Liver (tissue), 9 donors: ENCODE data around the gene DES. TPM values are rescaled to one million over a fixed set of nuclear protein-coding genes. Genes with fewer than 3 reads are reported as not detected.

Source experiments
- DNase-seq: peaks from one replicate; pipeline ENCODE4 v3.0.0-alpha.2; 2017; ENCODE audit warnings: low spot score
- H3K27ac ChIP-seq, 2 donors: one replicate each; pipeline ENCODE4 v1.7.0; 2013; ENCODE audit warnings: inconsistent platforms in 2 of 2, low read length in 2 of 2, control low read depth in 1 of 2, low read depth in 1 of 2, mild to moderate bottlenecking in 1 of 2
- H3K27me3 ChIP-seq, 4 donors: one replicate each; pipeline versions ENCODE4 v1.6.1 to v1.7.0; 2013; ENCODE audit warnings: low read length in 3 of 4, inconsistent platforms in 1 of 4, mild to moderate bottlenecking in 1 of 4, moderate library complexity in 1 of 4; ENCODE audit not compliant: control insufficient read depth in 4 of 4, insufficient read depth in 4 of 4
- H3K36me3 ChIP-seq, 4 donors: one replicate each; pipeline versions ENCODE4 v1.6.1 to v1.7.0; 2013; ENCODE audit warnings: low read length in 3 of 4, mild to moderate bottlenecking in 3 of 4, low read depth in 1 of 4, moderate library complexity in 1 of 4; ENCODE audit not compliant: control insufficient read depth in 4 of 4, insufficient read depth in 3 of 4
- H3K4me1 ChIP-seq, 4 donors: one replicate each; pipeline versions ENCODE4 v1.6.1 to v1.7.0; 2013; ENCODE audit warnings: low read length in 3 of 4, mild to moderate bottlenecking in 3 of 4, moderate library complexity in 1 of 4; ENCODE audit not compliant: control insufficient read depth in 4 of 4, insufficient read depth in 4 of 4
- H3K4me3 ChIP-seq, 3 donors: one replicate each; pipeline versions ENCODE4 v1.6.1 to v1.7.0; 2013; ENCODE audit warnings: low read length in 3 of 3, control low read depth in 1 of 3, low read depth in 1 of 3, mild to moderate bottlenecking in 1 of 3
- H3K9ac ChIP-seq, 2 donors: one replicate each; pipeline ENCODE4 v1.7.0; 2013; ENCODE audit warnings: low read length in 2 of 2, mild to moderate bottlenecking in 2 of 2, moderate library complexity in 2 of 2, control low read depth in 1 of 2, low read depth in 1 of 2
- H3K9me3 ChIP-seq, 4 donors: one replicate each; pipeline versions ENCODE4 v1.6.1 to v1.7.0; 2013; ENCODE audit warnings: low read length in 3 of 4; ENCODE audit not compliant: control insufficient read depth in 4 of 4
- ATF3 ChIP-seq: IDR thresholded peaks from 2 replicates; pipeline ENCODE4 v1.6.1; 2016; ENCODE audit warnings: antibody characterized with exemption
- EGR1 ChIP-seq, 2 donors: IDR thresholded peaks; 2 replicates each; pipeline ENCODE4 v1.6.1; 2016 to 2018; ENCODE audit warnings: antibody characterized with exemption in 2 of 2, low read depth in 2 of 2
- FOXA1 ChIP-seq: IDR thresholded peaks from 2 replicates; pipeline ENCODE4 v1.6.1; 2016; ENCODE audit warnings: antibody characterized with exemption
- GABPA ChIP-seq, 2 donors: IDR thresholded peaks in 1 of 2; conservative IDR thresholded peaks in 1 of 2; 2 replicates each; pipeline ENCODE4 v1.6.1; 2016; ENCODE audit warnings: antibody characterized with exemption in 2 of 2, mild to moderate bottlenecking in 1 of 2, moderate library complexity in 1 of 2
- HNF4A ChIP-seq, 2 donors: conservative IDR thresholded peaks; 2 replicates each; pipeline ENCODE4 v1.6.1; 2016; ENCODE audit warnings: antibody characterized with exemption in 2 of 2, mild to moderate bottlenecking in 2 of 2
- HNF4G ChIP-seq: IDR thresholded peaks from 2 replicates; pipeline ENCODE4 v1.6.1; 2016; ENCODE audit warnings: antibody characterized with exemption
- JUND ChIP-seq, 2 donors: IDR thresholded peaks; 2 replicates each; pipeline ENCODE4 v1.6.1; 2016; ENCODE audit warnings: antibody characterized with exemption in 2 of 2
- MAX ChIP-seq: IDR thresholded peaks from 2 replicates; pipeline ENCODE4 v1.6.1; 2016; ENCODE audit warnings: antibody characterized with exemption
- NR2F2 ChIP-seq: IDR thresholded peaks from 2 replicates; pipeline ENCODE4 v1.6.1; 2016; ENCODE audit warnings: antibody characterized with exemption
- RAD21 ChIP-seq, 2 donors: IDR thresholded peaks; 2 replicates each; pipeline ENCODE4 v1.6.1; 2016; ENCODE audit warnings: antibody characterized with exemption in 2 of 2, mild to moderate bottlenecking in 2 of 2
- REST ChIP-seq: IDR thresholded peaks from 2 replicates; pipeline ENCODE4 v1.6.1; 2016; ENCODE audit warnings: antibody characterized with exemption, mild to moderate bottlenecking
- RXRA ChIP-seq, 2 donors: IDR thresholded peaks; 2 replicates each; pipeline ENCODE4 v1.6.1; 2017 to 2018; ENCODE audit warnings: antibody characterized with exemption in 2 of 2, mild to moderate bottlenecking in 1 of 2
- SP1 ChIP-seq: IDR thresholded peaks from 2 replicates; pipeline ENCODE4 v1.6.1; 2018; ENCODE audit warnings: antibody characterized with exemption, mild to moderate bottlenecking
- TAF1 ChIP-seq: conservative IDR thresholded peaks from 2 replicates; pipeline ENCODE4 v1.6.1; 2016; ENCODE audit warnings: antibody characterized with exemption, mild to moderate bottlenecking
- YY1 ChIP-seq: IDR thresholded peaks from 2 replicates; pipeline ENCODE4 v1.6.1; 2016; ENCODE audit warnings: antibody characterized with exemption, mild to moderate bottlenecking
- ZBTB33 ChIP-seq: IDR thresholded peaks from 2 replicates; pipeline ENCODE4 v1.6.1; 2016; ENCODE audit warnings: antibody characterized with exemption
- WGBS: extraction: QIAGEN DNeasy Blood & Tissue Kit; methylation state at CpG from one replicate; pipeline ENCODE4 v1.1.7; 2013; 5-methylcytosine and 5-hydroxymethylcytosine counted together
- polyA plus RNA-seq, 2 donors: library from polyadenylated mRNA; stranded (reverse) in 1 of 2; unstranded in 1 of 2; fragments of 200-250 nt in 1 of 2; fragments of >200 nt in 1 of 2; fragmentation: Nextera tagmentation in 1 of 2; extraction: Ambion mirVana in 1 of 2; gene quantifications; one replicate each; pipeline versions ENCODE4 v1.2.1 to v1.2.3, GENCODE V29; 2013 to 2015
- total RNA-seq, 2 donors: library from RNA; depleted of rRNA; stranded (reverse); fragments of >200 nt; gene quantifications; one replicate each; pipeline ENCODE4 v1.2.3, GENCODE V29; 2014
- TF ChIP-seq, protein P1 (sequence below): fragments of 150-350 bp; IDR thresholded peaks from 2 replicates; pipeline ENCODE4 v1.5.1; 2017; ENCODE audit warnings: improper control_type of control experiment, low read depth, low read length; ENCODE audit not compliant: missing input control
- donor health status: healthy.
- donor health status: healthy.
- donor health status: healthy.
- donor health status: healthy.
- donor health status: healthy.

Gene DES
- total and polyA plus RNA-seq, 4 donors: 0.15 to 50.0 (median 3.2) TPM

- no peaks in the 10 kb centered on the region for H3K9me3 ChIP-seq
- peaks cover 0 to 3% (median 1%) of the 10 kb centered on the region in 4 donors for H3K27me3 ChIP-seq
- no peak overlapping the region for H3K27ac ChIP-seq
- no peak overlapping the region for H3K4me3 ChIP-seq
- TF ChIP-seq SP1: no peak
- no peak for TF ChIP-seq RXRA (IDR thresholded peaks at IDR 0.05)
- TF ChIP-seq REST: no peak
- TF ChIP-seq ATF3: no peak
- TF ChIP-seq MAX: no peak
- TF ChIP-seq HNF4G: no peak
- no peak for TF ChIP-seq YY1
- no peak for TF ChIP-seq JUND (IDR thresholded peaks at IDR 0.05)
- no peak for TF ChIP-seq NR2F2
- no peak for TF ChIP-seq EGR1 (IDR thresholded peaks at IDR 0.05; ENCODE audit: low read depth in 2 of 2)
- no peak for TF ChIP-seq TAF1
- TF ChIP-seq HNF4A (conservative IDR thresholded peaks at IDR 0.05): no peak
- TF ChIP-seq, protein P1, sequence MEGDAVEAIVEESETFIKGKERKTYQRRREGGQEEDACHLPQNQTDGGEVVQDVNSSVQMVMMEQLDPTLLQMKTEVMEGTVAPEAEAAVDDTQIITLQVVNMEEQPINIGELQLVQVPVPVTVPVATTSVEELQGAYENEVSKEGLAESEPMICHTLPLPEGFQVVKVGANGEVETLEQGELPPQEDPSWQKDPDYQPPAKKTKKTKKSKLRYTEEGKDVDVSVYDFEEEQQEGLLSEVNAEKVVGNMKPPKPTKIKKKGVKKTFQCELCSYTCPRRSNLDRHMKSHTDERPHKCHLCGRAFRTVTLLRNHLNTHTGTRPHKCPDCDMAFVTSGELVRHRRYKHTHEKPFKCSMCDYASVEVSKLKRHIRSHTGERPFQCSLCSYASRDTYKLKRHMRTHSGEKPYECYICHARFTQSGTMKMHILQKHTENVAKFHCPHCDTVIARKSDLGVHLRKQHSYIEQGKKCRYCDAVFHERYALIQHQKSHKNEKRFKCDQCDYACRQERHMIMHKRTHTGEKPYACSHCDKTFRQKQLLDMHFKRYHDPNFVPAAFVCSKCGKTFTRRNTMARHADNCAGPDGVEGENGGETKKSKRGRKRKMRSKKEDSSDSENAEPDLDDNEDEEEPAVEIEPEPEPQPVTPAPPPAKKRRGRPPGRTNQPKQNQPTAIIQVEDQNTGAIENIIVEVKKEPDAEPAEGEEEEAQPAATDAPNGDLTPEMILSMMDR: no peak
- TF ChIP-seq GABPA (IDR thresholded peaks at IDR 0.05 in 1 of 2, conservative IDR thresholded peaks at IDR 0.05 in 1 of 2): no peak
- TF ChIP-seq RAD21 (IDR thresholded peaks at IDR 0.05): no peak
- no peak for TF ChIP-seq FOXA1
- no peak for TF ChIP-seq ZBTB33
- DNase-seq: no peak
- no peak overlapping the region for H3K9ac ChIP-seq
- H3K36me3 ChIP-seq: no peaks in the 10 kb centered on the region
- WGBS: 80% methylated on average over 4 of the region's 4 CpGs
- peaks cover 0 to 9% (median 3%) of the 10 kb centered on the region in 4 donors for H3K4me1 ChIP-seq
Measured at GRCh38 chr2:219414857-219415256, 3.3 kb upstream of the DES start.
